ENCODE measurements around the gene ISL2.

The ISL2 gene

DNA sequence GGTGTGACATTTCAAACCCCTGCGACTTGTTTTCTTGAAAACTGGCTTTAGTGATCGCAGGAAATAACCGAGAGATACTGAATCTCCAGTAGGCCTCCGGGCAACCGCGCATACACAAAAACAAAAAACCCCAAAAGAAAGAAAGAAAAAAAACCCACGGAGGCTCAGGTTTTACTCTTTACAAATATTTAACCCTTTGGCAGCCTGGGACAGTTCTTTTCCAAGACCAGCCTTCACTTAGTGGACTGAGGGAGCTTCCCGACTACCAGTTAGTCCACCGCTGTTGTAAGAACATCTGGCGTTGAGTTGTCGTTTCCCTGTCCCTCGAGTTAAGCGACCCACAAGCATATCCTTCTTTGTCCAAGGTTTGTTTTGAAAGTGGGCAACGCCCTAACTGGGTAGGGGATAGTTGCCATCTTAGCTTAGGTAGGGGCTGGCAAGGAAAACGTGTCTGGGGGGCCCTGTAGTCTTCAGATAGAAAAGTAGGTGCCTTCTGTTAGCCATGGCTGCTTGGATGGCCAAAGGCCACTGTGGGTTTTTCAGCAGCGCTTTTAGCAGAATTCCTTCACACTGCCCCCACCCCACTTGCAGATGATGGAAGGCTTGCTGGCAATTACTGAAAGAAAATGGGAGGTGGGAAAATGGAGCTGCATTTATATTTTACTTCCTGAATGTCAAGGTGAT lies 6.9 kb downstream of the ISL2 start:
- no peak for DNase-seq

DNA sequence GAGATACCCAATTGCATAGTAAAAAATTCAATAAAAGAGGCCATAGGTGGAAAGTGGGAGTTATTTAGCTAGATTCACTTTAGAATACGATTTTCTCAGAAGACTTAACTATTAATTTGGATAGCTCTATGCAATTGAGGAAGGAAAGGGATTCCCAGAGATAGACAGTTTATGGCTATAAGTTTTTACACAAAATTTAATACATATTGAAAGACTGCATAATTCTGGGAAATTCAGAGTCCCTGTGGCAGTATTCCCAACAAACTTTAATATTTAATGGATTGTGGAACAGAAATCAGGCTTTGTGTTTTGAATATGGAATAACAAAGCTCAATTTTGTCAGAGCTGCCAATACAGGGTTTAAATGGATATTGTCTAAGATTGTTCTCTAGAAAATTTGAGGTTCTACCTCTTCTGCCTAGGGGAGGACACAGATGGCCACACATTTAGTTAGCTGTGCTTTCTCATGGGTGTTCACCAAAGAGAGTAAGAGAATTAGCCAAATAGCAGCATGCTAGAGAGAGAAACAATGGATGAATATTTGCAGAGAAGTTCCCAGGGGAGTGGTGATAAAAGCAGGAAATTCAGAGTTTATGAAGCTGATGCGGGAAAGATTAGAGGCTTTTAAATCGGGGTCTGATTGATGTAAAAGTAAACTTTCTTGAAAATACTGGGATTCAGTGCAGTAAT lies 8.5 kb downstream of the ISL2 start:
- DNase-seq, result no peak

DNA sequence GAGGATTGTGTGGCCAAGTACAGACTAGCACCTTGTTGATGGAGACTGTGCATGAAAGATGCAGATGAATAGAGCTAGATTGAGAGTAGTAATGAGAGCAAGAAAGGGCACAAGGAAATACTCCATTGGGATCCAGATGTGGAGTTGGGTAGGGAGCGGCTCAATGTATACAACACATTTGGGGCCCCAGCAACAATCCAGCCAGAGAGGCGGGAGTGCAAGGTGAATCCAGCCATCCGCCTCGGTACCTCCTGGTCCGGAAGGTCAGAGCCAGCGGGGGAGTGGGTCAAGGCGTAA lies 9.0 kb downstream of the ISL2 start:
- DNase-seq, result no peak

DNA sequence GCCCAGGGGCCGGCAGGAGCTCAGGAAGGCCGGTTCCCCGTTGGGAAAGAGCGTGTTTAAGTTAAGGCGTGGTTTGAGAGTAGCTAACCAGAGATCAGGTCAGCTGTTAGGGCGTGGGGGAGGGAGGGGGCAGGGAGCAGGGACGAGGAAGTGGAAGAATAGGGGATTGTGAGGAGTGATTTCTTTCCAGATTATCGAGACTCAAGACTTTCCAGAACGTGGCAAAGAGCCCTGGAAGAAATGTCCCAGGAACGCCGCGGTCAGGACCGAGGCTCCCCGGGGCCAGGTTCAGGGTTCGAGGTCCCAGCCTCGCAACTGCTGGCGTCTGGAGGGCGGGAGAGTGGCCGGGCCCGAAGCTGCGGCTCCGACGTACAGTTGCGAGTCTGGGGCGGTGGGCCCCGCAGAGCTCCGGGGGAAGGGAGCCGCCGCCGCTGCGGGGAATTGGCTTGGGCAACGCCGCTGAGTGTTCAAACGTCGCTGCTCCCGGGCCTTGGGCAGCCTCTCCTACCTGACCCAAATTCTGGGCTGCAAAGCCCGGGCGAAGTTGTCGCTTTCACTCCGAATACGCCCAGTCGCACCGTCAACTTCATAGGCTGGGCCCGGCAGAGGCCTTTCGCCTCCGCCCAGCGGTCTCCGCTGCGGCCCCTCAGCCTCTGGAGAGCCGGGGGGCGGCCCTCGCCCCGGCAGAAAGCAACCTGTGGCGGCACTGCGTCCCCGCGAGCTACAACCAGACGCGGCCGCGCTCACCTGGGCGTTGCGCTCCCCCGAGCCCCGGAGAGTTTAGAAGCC lies 9.5 kb downstream of the ISL2 start:
- no peak for DNase-seq

DNA sequence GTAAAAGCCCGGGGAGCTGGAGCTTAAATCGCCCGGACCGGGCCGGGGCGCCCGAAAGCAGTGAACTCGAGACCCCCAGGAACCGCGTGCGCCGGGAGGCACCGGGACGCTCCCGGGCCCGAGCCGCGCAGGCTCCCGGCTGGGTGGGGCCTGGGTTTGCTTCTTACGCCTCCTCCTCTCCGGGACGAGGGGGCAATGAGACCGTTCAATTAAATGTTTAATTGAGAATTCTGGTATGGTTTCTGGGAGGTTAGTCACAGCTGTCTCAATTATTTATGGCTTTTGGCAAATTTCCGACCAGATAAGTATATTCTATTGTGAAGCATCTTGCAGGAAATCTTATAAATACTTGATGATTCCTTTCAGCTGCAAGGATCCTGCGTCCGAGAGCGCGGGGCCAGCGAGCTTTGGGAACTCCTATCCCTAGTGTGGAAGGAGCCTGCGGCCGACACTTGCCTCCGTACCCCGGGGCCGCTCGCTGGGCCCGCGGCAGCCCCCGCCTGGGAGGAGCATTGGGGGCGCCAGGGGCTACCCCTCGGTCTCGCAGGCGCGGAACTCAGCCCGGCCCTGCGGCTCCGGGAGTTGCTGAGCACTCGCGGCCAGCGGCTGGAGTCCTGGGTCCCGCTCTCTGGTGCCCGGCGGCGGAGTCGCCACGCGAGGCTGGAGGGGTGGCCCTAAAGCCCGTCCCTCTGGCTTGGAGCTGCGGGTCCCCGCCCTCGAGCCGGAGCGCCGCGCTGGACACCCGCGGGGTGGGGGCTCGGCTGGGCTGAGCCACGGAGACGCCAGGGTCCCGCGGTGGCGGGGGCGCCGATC lies 10.3 kb downstream of the ISL2 start:
- DNase-seq, result no peak

DNA sequence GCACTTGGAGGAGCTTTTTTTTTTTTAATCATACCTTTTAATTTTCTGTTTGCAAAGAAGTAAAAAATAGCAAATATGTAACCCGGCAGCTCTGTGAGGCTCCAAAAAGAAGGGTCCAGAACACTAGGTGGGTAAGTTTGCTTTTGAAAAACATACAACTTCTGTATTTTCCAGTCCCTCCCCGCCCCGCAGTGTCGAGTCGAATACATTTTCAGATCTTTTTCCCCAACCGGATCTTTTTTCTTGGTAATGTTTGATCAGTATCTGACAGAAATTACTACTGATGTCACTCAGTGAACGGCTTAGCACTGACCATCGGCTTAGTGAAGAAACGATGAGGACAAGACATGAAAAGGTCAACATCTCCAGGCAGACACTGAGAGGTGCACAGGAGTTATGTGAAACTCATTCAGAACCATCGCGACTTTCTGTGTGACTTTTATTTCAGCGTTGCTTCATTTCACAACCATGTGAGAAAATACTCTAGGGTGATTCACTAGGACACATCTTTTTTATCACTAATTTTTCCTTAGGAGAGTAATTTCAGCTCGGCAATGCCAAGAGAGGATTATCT lies 11.0 kb downstream of the ISL2 start:
- no peak for DNase-seq

DNA sequence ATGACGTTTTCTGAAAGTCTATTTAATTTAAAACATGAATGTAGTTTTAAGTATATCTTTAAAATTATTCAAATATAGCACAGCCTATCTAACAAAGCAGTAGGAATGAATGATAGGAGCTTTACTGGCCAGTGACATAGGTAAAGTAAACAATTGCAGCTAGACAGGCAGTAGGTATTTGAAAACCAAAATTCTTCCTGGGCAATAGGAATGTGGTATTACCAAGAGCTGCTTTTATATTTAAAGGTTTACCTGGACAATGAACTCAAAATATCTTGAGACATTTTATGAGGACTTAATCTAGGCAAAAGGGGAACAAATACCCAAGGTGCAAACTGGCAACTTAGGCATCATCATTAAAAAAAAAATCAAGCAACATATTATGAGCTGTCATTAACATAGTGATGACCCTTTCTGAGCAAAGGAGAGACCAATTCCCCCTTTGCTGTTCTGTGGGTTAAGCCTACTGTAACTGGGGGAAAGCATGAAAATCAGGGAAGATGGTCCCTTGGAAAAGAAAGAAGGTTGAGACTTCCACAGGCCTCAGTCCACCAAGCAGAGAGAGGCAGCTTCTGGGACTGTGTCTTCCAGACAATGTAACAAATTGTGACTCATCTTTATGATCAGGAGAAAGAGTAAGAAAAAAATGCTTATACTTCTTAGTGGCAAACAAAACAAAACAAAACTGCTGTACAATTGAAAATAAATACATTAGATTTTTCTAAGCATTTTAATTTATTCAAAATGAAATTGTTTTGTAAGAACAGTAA lies 12.9 kb downstream of the ISL2 start:
- DNase-seq, result no peak

DNA sequence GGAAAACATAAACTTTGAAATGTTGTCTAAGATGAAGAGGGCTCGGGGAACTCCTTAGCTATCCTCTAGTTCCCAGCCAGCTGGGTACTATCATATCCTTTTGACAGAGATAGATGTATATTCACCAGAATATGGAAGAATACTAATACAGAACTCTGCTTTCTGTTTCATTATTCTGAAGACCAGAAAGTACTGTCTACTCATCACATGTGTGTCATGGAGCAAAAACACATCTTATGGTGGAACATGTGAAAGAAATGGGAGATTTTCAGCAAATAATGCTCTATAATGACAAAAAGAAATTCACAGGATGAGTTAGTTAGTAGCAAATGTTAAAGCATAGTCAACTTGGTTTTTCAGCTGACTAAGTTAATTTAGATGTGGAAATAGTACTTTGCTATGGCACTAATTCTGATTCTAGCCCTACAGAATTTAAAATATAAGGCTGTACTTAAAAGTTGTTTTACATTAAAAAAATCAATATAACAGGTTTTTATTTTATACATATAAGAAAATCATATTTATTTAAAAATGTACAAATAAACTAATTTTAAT lies 16.5 kb downstream of the ISL2 start:
- DNase-seq, result no peak

DNA sequence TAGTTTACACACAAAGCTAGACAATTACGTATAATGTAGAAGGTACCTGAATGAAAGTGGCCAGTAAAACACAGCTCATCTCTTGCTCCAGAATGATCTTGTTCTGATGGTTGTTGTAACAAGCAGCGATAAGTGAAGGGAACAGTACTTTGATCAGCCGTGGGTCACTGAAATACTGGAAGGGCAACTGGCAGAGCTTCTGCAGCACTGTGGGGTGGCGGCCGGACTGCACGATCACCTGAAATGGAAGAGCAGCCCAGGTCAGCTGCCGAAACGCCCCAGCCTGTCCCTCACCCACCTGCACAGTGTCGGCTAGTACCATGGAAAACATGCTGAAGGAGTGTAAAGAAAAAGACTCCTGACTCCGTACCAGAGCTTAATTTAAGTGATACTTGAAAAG lies 17.3 kb downstream of the ISL2 start:
- no peak for DNase-seq

DNA sequence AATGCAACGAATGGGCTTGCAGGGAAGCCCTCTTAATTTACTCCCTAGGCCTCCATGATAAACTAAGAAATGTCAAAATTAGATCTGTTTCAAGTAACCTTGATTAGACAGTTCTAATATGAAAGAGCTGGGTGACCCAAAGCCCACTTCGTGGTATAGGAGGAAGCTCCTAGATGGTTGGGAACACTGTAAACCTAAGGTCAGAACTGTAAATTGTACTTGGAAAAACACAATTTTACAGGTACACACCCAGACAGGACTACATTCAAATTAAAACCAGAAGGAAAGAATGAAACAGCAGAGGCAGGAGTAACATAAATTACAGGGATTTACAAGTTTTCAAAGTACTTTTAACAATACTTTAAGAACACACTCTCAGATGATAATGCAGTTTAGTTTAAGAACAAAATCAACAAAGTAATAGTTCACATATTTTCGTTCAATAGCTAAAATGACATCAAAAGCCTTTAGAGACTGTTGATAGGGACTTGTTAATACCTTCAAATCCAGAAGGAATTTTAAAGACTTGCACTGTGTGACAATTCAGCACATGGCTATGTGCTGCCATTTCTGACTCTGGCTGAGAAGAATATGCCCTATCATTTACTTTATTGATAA lies 18.4 kb downstream of the ISL2 start:
- DNase-seq, result no peak

DNA sequence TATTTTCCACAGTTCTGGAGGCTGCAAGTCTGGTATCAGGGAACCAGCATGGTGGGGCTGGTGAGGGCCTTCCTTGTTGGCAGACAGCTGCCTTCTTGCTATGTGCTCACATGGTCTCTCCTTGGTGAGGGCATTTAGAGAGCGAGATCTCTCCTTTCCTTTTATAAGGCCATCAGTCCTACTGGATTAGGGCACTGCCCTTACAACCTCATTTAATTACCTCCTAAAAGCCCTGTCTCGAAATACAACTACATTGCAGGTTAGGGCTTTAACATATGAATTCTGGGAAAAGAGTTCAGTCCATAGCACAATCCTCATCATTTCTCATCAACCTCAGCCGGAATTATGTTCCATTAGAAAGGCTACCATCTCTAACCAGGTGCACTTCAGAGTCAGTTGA lies 21.9 kb downstream of the ISL2 start:
- DNase-seq, result no peak

DNA sequence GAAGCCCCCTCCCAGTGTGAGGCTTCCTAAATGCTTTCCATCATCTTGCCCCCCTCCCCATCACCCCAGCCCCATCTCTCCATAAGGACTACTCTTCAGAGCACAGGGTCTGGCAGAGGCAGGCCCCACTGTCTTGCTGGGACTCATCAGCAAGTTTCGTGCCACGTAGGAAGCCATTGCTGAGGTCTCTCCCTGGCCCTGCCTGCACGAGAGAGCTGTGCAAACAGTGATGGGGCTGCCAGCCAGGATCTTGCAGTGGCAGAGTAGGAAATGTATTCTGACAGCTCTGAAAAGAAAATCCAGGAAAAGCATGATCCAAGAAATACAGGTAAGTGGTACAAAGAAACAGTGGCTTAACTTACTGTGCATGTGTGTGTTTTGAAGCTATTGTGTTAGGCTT lies 22.6 kb downstream of the ISL2 start:
- DNase-seq, result no peak

DNA sequence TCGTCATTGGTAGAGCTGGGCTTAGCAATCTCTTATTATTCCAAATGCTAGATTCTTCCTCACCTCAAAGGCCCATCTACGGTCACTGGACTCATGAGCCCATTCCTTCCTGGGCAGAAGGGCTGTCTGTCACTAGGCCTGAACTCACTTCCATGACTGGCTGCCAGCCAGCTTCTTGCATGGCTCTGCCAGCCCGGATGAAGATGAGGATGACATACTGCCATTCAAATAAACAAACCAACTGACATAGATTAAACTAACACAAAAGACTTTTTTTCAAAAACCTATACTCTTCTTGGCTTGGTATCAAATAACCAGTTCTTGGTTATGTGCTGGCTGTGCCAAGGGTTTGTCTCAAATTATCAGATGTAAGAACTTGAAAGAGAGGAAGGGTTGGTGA lies 23.8 kb downstream of the ISL2 start:
- DNase-seq, result no peak

DNA sequence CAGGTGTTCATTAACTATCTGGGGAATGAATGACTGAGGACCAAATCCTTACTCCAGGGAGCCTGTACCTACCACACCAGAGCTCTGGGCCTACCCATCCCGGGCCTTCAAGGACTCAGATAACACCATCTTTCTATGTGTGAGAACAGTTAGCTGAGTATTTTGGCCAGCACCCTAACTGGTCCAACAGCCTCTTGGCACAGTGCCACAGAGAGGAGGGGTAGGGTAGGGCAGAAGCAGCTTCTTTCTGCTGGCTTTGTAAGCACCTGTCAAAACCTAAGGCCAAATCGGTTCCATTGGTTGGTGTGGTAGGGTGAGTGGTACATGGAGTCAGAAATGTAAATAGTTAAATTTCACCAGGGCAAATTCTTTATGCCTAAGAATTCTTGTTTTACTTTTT lies 26.7 kb downstream of the ISL2 start:
- no peak for DNase-seq

DNA sequence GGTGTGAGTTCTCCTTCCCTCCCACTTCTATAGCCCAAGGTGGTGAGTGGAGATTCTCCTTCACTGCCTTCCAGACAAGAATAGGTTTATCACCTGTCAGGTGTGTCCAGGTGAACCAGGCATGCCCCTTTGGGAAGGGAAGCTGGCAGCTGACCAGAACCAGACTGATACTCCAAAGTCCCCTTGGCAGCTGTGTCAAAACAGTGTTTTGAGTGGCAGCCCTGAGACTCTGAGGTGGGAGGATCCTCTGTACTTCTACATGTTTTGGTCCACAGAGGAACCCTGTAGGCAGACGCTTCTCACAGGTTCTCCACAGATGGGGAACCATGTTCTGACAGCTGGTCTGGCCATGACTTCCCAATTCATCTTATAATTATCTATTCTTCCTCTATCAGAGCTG lies 30.1 kb downstream of the ISL2 start:
- no peak for DNase-seq

DNA sequence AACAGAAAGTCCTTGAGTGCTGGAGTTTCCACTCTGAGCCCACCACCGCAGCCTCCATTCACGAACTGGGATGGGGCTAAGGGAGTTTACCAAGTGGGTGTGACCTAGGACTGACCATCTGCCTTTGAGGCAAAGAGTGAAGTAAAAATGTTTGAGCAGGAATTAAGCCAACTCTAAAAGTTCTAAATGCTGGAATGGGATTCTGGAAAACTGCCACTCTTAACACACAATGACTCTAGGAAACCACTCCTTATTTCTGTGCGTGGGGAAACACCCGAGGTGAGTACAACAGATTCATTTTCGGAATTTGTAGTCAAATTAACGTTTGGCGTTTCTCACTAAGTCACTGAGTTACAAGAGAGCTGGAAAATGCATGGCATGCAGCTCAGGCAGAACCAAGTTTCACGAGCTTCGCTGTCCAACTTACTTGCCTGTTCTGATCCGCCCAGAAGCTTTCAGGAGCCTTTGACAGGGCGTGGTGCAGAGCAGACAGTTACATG lies 31.6 kb downstream of the ISL2 start:
- DNase-seq, result no peak

DNA sequence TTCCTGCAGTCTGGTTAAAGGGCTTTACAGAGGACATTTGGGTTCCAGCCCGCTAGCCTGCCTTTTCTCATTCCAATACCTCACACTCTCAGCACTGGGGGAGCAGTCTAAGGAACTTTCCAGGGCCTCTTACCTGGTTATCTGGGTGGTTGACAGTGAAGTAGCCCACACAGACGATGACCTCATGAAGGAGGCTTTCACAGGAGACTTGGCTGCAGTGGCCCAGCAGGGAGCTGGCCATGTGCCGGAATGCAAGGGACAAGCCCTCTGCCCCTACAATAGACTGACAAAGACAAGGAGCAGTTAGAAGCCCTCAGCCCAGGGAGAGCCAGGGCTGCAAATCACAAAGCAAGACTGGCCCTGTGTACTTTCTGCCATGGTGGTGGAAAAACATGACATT lies 39.5 kb downstream of the ISL2 start:
- DNase-seq, result no peak

DNA sequence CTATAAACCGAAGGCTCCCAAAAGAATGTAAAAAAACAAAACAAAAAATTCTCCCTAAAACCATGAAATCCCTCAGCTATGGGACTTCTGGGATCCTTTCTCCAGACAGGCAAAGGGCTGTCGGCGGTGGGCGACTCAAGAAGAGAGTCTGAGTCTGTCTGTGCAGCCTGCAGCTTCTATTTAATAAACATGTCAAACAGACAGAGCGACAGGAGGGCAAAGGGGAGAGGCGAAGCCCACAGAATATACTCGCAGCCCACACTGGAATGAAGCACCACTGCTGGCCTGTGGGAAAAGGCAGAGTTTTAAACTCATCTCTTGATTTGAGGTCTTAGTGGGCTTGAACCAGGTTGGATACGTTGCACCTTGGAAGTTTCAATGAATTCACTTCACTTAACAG lies 40.2 kb downstream of the ISL2 start:
- DNase-seq, result no peak

DNA sequence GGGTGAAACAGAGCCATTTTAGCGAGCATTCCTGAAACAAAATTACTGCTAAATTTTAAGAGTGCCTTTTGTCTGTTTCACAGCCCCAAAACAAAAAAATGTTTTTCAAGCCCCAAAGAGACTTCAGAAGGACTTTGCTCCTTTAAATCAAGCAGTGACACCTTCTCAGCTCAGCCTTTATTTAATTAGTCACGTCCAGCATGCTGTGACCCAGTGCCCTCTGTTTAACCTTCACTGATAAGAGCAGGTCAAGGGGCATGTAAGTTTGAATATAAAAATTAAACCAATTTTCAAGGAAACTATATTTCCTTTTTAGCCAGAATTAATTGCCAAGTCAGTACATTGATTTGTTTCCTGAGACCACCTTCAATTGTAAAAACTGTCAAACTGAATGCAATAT lies 40.6 kb downstream of the ISL2 start:
- DNase-seq, result no peak

DNA sequence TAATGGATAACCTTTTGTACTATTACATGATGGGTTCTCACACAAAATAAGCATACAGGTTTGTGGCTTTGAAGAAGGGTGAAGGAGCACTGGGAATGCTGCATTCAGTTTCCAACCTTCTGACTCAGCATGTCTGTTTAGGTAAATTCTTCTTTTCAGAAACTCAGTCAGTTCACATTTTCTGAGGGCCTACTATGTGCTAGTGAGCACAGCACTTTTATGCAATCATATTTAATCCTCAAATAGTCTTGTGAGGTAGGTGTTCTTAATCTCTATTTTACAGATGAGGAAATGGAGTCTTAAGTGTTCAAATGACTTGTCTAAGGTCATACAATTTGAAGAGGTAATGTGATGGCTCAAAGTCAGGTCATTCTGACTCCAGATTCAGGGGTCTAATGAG lies 41.2 kb downstream of the ISL2 start:
- DNase-seq, result no peak

DNA sequence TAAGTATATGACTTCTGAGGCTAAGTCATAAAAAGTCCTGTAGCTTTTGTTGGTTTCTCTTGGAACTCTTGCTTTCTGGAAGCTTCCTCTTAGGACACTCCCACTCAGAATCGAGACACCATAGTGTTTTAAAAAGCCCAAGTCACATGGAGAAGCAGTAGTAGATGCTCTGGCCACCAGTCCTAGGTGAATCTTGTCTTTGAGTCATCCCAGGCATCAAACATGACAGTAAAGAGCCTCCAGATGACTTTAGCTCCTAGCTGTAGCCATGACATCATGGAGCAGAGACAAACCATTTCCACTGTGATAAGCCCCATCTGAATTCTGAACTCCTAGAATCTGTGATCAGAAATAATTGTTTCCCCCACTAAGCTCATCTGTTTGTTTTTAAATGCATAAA lies 42.1 kb downstream of the ISL2 start:
- DNase-seq, result no peak

Data from activated CD4-positive, alpha-beta T cell treated with anti-CD3 and anti-CD28 coated beads, Interleukin-2, Interleukin-6, amounts not matched to agents 100 ng/mL and 50 ng/mL, durations not matched to agents 16 hours and 8 hours (primary cell).